H9 (cell line): ENCODE data around the gene NDUFS6. TPM values are rescaled to one million over a fixed set of nuclear protein-coding genes. Genes with fewer than 3 reads are reported as not detected.
A peak's percentile ranks its signal among the peaks of the same experiment; 100 is the strongest.

ENCODE experiments used
- DNase-seq: peaks from one replicate; pipeline ENCODE4 v3.0.0-alpha.2; 2017
- H2AFZ ChIP-seq: one replicate; pipeline ENCODE4 v1.6.1; 2013; ENCODE audit warnings: mild to moderate bottlenecking, low read length, control low read depth, moderate library complexity
- H2AK5ac ChIP-seq: 2 replicates; pipeline ENCODE4 v1.6.1; 2013; ENCODE audit warnings: low read length, control low read depth, mixed read lengths; ENCODE audit not compliant: insufficient read length
- H2BK120ac ChIP-seq: one replicate; pipeline ENCODE4 v1.6.1; 2013; ENCODE audit warnings: low read depth, mild to moderate bottlenecking, low read length, control low read depth, inconsistent platforms; ENCODE audit not compliant: poor library complexity, severe bottlenecking
- H2BK12ac ChIP-seq: 2 replicates; pipeline ENCODE4 v1.6.1; 2013; ENCODE audit warnings: low read length, control low read depth, mixed read lengths, low read depth; ENCODE audit not compliant: insufficient read length
- H2BK15ac ChIP-seq: 2 replicates; pipeline ENCODE4 v1.6.1; 2013; ENCODE audit warnings: low read depth, low read length, control low read depth
- H2BK20ac ChIP-seq: one replicate; pipeline ENCODE4 v1.6.1; 2013; ENCODE audit warnings: low read depth, mild to moderate bottlenecking, low read length, control low read depth, inconsistent platforms; ENCODE audit not compliant: poor library complexity, severe bottlenecking
- H2BK5ac ChIP-seq: 2 replicates; pipeline ENCODE4 v1.6.1; 2013; ENCODE audit warnings: low read length, control low read depth, mixed read lengths; ENCODE audit not compliant: insufficient read length
- H3K14ac ChIP-seq: 2 replicates; pipeline ENCODE4 v1.6.1; 2013; ENCODE audit warnings: low read length, control low read depth; ENCODE audit not compliant: insufficient read depth
- H3K18ac ChIP-seq: 2 replicates; pipeline ENCODE4 v1.6.1; 2013; ENCODE audit warnings: low read depth, mild to moderate bottlenecking, mixed read lengths, low read length, control low read depth; ENCODE audit not compliant: insufficient read length
- H3K23ac ChIP-seq: 2 replicates; pipeline ENCODE4 v1.6.1; 2013; ENCODE audit warnings: low read length, control low read depth, mixed read lengths, low read depth; ENCODE audit not compliant: insufficient read length
- H3K23me2 ChIP-seq: 2 replicates; pipeline ENCODE4 v1.6.1; 2013; ENCODE audit warnings: low read depth, mild to moderate bottlenecking, mixed read lengths, low read length, control low read depth; ENCODE audit not compliant: insufficient read length, poor library complexity, severe bottlenecking
- H3K27ac ChIP-seq: 2 replicates; pipeline ENCODE4 v1.5.1; 2013; ENCODE audit warnings: low read length, control low read depth, mixed read lengths, low read depth; ENCODE audit not compliant: insufficient read length
- H3K27me3 ChIP-seq: 2 replicates; pipeline ENCODE4 v1.6.1; 2013; ENCODE audit warnings: low read length, control low read depth, inconsistent platforms; ENCODE audit not compliant: insufficient read depth
- H3K4ac ChIP-seq: 2 replicates; pipeline ENCODE4 v1.6.1; 2013; ENCODE audit warnings: low read depth, mild to moderate bottlenecking, control low read depth, inconsistent platforms, low read length, moderate library complexity
- H3K4me1 ChIP-seq: 2 replicates; pipeline ENCODE4 v1.6.1; 2013; ENCODE audit warnings: low read length, control low read depth, inconsistent platforms; ENCODE audit not compliant: insufficient read depth
- H3K4me2 ChIP-seq: 2 replicates; pipeline ENCODE4 v1.6.1; 2013; ENCODE audit warnings: low read length, control low read depth, mixed read lengths; ENCODE audit not compliant: insufficient read length, insufficient read depth
- H3K56ac ChIP-seq: 2 replicates; pipeline ENCODE4 v1.6.1; 2013; ENCODE audit warnings: low read depth, mild to moderate bottlenecking, mixed read lengths, low read length, control low read depth; ENCODE audit not compliant: insufficient read length
- H3K79me1 ChIP-seq: 2 replicates; pipeline ENCODE4 v1.6.1; 2013; ENCODE audit warnings: low read depth, mild to moderate bottlenecking, moderate library complexity, low read length, control low read depth, inconsistent platforms; ENCODE audit not compliant: insufficient read depth, poor library complexity, severe bottlenecking
- H3K79me2 ChIP-seq: 2 replicates; pipeline ENCODE4 v1.6.1; 2013; ENCODE audit warnings: low read length, control low read depth, inconsistent platforms; ENCODE audit not compliant: insufficient read depth
- H3K9ac ChIP-seq: 2 replicates; pipeline ENCODE4 v1.6.1; 2013; ENCODE audit warnings: low read length, control low read depth, mixed read lengths; ENCODE audit not compliant: insufficient read length; ENCODE audit errors: extremely low read depth
- H3K9me3 ChIP-seq: one replicate; pipeline ENCODE4 v1.6.1; 2013; ENCODE audit warnings: low read depth, low read length, inconsistent platforms; ENCODE audit not compliant: control insufficient read depth
- H3T11ph ChIP-seq: one replicate; pipeline ENCODE4 v1.6.1; 2013; ENCODE audit warnings: mild to moderate bottlenecking, low read length, control low read depth, inconsistent platforms
- H4K20me1 ChIP-seq: one replicate; pipeline ENCODE4 v1.6.1; 2013; ENCODE audit not compliant: control insufficient read depth, insufficient read length, insufficient read depth
- H4K5ac ChIP-seq: 2 replicates; pipeline ENCODE4 v1.6.1; 2013; ENCODE audit warnings: low read depth, mild to moderate bottlenecking, mixed read lengths, low read length, control low read depth; ENCODE audit not compliant: insufficient read length
- H4K8ac ChIP-seq: replicated peaks from 2 replicates; pipeline ENCODE4 v1.6.1; 2013; ENCODE audit warnings: low read length, control low read depth, mixed read lengths, low read depth; ENCODE audit not compliant: insufficient read length
- H4K91ac ChIP-seq: 2 replicates; pipeline ENCODE4 v1.6.1; 2013; ENCODE audit warnings: low read depth, mild to moderate bottlenecking, moderate library complexity, mixed read lengths, low read length, control low read depth; ENCODE audit not compliant: insufficient read length
- H3K27ac Mint-ChIP-seq, 3 experiments: 2 replicates in 2 of 3; 3 replicates in 1 of 3; pipeline ENCODE4 v1.8.0; 2020 to 2021; ENCODE audit warnings: mixed read lengths in 3 of 3, mild to moderate bottlenecking in 1 of 3, moderate library complexity in 1 of 3
- H3K27me3 Mint-ChIP-seq: 2 replicates; pipeline ENCODE4 v1.8.0; 2021; ENCODE audit warnings: low read depth, mild to moderate bottlenecking, moderate library complexity, mixed read lengths
- H3K36me3 Mint-ChIP-seq, 3 experiments: 2 replicates in 2 of 3; 3 replicates in 1 of 3; pipeline ENCODE4 v1.8.0; 2020 to 2021; ENCODE audit warnings: low read depth in 3 of 3, mixed read lengths in 3 of 3; ENCODE audit not compliant: insufficient read depth in 1 of 3
- H3K4me1 Mint-ChIP-seq, 2 experiments: 2 replicates each; pipeline ENCODE4 v1.8.0; 2020; ENCODE audit warnings: mixed read lengths in 2 of 2
- H3K4me3 Mint-ChIP-seq, 2 experiments: 2 replicates in 1 of 2; 3 replicates in 1 of 2; pipeline ENCODE4 v1.8.0; 2020 to 2021; ENCODE audit warnings: mild to moderate bottlenecking in 2 of 2, mixed read lengths in 2 of 2, moderate library complexity in 1 of 2
- H3K9me3 Mint-ChIP-seq, 2 experiments: 2 replicates in 1 of 2; 3 replicates in 1 of 2; pipeline ENCODE4 v1.8.0; 2020; ENCODE audit warnings: mild to moderate bottlenecking in 2 of 2, mixed read lengths in 2 of 2, moderate library complexity in 1 of 2
- WGBS: extraction: QIAGEN DNeasy Blood & Tissue Kit; methylation state at CpG from one replicate; pipeline ENCODE4 v1.1.7; 2013; ENCODE audit warnings: missing lambda C conversion rate, low lambda C conversion rate, mixed read lengths; ENCODE audit not compliant: insufficient read length; ENCODE audit errors: extremely low coverage; 5-methylcytosine and 5-hydroxymethylcytosine counted together
- total RNA-seq: library from RNA; stranded (reverse); gene quantifications from 2 replicates; pipeline ENCODE4 v1.2.1, GENCODE V29; 2021
- TF ChIP-seq, protein P1 (sequence below): fragments of 200-600 bp; sonication (generic); conservative IDR thresholded peaks from 3 replicates; pipeline ENCODE4 v1.8.0; 2021; ENCODE audit warnings: antibody characterized with exemption, mild to moderate bottlenecking

Gene NDUFS6
- total RNA-seq, 1 experiment from 2014 or later, result 62.5 TPM

- no peak overlapping the region for H2AFZ ChIP-seq
- no peak overlapping the region for H2BK12ac ChIP-seq
- H3K4me1 Mint-ChIP-seq, result peaks cover 7 to 13% of the 10 kb centered on the region in 2 experiments; a peak in 3 of 4 replicates
- no peaks in the 10 kb centered on the region for H3K79me1 ChIP-seq
- no peak overlapping the region for H3K23ac ChIP-seq
- H4K20me1 ChIP-seq, result no peaks in the 10 kb centered on the region
- H3K27ac Mint-ChIP-seq, result no peak overlapping the region
- H3K27me3 ChIP-seq, result no peaks in the 10 kb centered on the region; the same call in 1 of the 2 replicates
- peaks cover 4 to 5% of the 10 kb centered on the region in 2 experiments for H3K9me3 Mint-ChIP-seq
- no peaks in the 10 kb centered on the region for H3K23me2 ChIP-seq
- H3K9ac ChIP-seq, result no peak overlapping the region
- peak; percentile 59 for DNase-seq
- no peak overlapping the region for H2BK120ac ChIP-seq
- no peak overlapping the region for H3K56ac ChIP-seq
- H2AK5ac ChIP-seq, result no peak overlapping the region
- peaks cover 1 to 5% (median 4%) of the 10 kb centered on the region in 3 experiments; a peak in 4 of 7 replicates for H3K36me3 Mint-ChIP-seq
- H3K14ac ChIP-seq, result no peak overlapping the region
- no peak overlapping the region for H3K18ac ChIP-seq
- H3T11ph ChIP-seq, result no peak overlapping the region
- H2BK20ac ChIP-seq, result no peak overlapping the region
- no peaks in the 10 kb centered on the region; the same call in 1 of the 2 replicates for H3K4me1 ChIP-seq
- peaks cover 10% of the 10 kb centered on the region for H3K27me3 Mint-ChIP-seq
- no peak overlapping the region for H4K8ac ChIP-seq
- no peaks in the 10 kb centered on the region for H3K9me3 ChIP-seq
- WGBS, result no CpG with 5 or more reads among the region's 15 CpGs
- no peaks in the 10 kb centered on the region for H3K79me2 ChIP-seq
- no peak overlapping the region for H2BK5ac ChIP-seq
- H3K4me3 Mint-ChIP-seq, result no peak overlapping the region
- H3K4ac ChIP-seq, result no peak overlapping the region
- no peak overlapping the region for H4K5ac ChIP-seq
- no peak overlapping the region for H3K4me2 ChIP-seq
- no peak overlapping the region for H3K27ac ChIP-seq
- TF ChIP-seq, protein P1, sequence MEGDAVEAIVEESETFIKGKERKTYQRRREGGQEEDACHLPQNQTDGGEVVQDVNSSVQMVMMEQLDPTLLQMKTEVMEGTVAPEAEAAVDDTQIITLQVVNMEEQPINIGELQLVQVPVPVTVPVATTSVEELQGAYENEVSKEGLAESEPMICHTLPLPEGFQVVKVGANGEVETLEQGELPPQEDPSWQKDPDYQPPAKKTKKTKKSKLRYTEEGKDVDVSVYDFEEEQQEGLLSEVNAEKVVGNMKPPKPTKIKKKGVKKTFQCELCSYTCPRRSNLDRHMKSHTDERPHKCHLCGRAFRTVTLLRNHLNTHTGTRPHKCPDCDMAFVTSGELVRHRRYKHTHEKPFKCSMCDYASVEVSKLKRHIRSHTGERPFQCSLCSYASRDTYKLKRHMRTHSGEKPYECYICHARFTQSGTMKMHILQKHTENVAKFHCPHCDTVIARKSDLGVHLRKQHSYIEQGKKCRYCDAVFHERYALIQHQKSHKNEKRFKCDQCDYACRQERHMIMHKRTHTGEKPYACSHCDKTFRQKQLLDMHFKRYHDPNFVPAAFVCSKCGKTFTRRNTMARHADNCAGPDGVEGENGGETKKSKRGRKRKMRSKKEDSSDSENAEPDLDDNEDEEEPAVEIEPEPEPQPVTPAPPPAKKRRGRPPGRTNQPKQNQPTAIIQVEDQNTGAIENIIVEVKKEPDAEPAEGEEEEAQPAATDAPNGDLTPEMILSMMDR, result peak; percentile 82
- H2BK15ac ChIP-seq, result no peak overlapping the region
- H4K91ac ChIP-seq, result no peak overlapping the region
Observed at GRCh38 chr5:1763548-1763911, 37.7 kb upstream of the NDUFS6 start.
